ENCODE results near the gene SPOPL.

GRCh38 chr2:138454761-138455160 is 46.8 kb upstream of the SPOPL start:
- TF ChIP-seq CTCF (conservative IDR thresholded peaks at IDR 0.05) (no peak), ZFX (IDR thresholded peaks at IDR 0.05) (no peak)

All from C4-2B (cell line).